H4 (cell line): Measurements from ENCODE around the gene KRTAP6-2. TPM values are rescaled to one million over a fixed set of nuclear protein-coding genes. Genes with fewer than 3 reads are reported as not detected.

Experiments used
- DNase-seq: peaks from one replicate; pipeline ENCODE4 v3.0.0-alpha.2; 2015; ENCODE audit warnings: low spot score
- total RNA-seq: library from RNA; depleted of rRNA; stranded (reverse); fragments of >200 nt; shearing (Covaris generic); gene quantifications from 2 replicates; pipeline ENCODE4 v1.2.3, GENCODE V29; 2014; rRNA removed

The KRTAP6-2 gene
- total RNA-seq, 1 experiment from 2014 or later = not detected

- DNase-seq = no peak
Observed at GRCh38 chr21:30567617-30568016, 31.1 kb downstream of the KRTAP6-2 start.

DNA sequence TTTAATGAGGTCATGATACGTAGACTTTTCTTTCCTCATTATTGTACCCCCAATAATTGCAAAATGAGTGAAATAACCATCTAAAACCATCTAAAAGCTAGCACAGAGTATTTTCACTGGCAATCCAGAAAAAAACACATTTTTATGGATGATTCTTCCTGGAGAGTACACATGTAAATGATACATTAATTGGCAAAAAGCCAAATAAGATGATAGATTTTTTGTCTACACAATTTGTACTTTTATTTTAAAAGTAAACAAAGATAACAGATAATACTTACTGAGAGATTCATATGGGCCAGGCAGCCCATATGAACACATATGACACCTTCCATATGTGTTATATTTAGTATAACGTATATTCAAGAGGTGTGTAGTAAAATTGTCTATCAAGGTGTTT, 35.1 kb downstream of the KRTAP6-2 start:
- no peak for DNase-seq

GRCh38 chr21:30563072-30563471, 35.6 kb downstream of the KRTAP6-2 start:
- DNase-seq = no peak

DNA sequence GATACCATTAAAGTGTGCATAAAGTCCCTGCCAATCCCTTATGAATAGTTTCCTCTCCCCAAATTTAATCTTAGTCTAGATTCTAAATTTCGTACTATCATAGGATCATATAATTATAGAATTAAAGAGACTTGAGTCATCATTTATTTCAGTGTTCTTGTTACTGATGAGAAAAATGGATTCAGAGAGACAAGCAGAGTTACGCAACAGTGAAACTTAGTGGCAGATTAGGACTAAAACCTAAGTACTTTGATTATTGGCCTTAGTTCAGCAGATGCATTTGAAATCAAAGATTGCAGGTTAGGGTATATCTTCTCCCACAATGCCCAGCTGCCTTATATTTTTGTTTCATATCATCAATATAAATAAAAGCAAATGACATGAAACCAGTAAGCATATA, 36.7 kb downstream of the KRTAP6-2 start:
- DNase-seq = no peak

- no peak for DNase-seq
Observed at GRCh38 chr21:30561264-30561895, 37.3 kb downstream of the KRTAP6-2 start, which contains the start of gene KRTAP19-7. TSS of gene KRTAP19-7 (minus strand) at chr21:30561314. CDS start at chr21:30561289, 25 bp downstream.

DNA sequence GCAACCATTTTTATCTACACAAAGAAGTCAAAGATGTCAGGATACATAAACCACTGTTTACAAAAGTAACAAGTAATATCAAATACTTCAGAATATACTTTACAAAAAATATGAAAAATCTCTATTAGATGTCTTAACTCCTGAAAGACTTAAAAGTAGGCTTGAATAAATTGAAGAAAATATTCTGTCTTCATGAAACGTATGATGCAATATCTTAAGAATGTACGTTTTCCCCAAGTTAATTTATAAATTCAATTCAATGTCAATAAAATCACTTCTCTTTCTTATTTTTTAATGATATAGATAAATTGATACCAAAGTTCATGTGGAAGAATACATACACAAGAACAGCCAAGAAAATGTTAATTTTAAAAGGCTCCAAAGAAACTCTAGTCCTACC, 43.6 kb downstream of the KRTAP6-2 start:
- DNase-seq = no peak

GRCh38 chr21:30552782-30553181, 45.9 kb downstream of the KRTAP6-2 start:
- no peak for DNase-seq

Other genes with a start within 250 kb of the KRTAP6-2 start
- gene KRTAP13-2, start 226.6 kb downstream of the KRTAP6-2 start, total RNA-seq = not detected in 2 replicates
- gene KRTAP13-1, start 202.9 kb downstream of the KRTAP6-2 start, total RNA-seq = not detected in 2 replicates
- not detected in 2 replicates for gene KRTAP13-3, start 173.0 kb downstream of the KRTAP6-2 start, total RNA-seq
- not detected in 2 replicates for gene KRTAP13-4, start 168.7 kb downstream of the KRTAP6-2 start, total RNA-seq
- not detected in 2 replicates for gene KRTAP15-1, start 158.6 kb downstream of the KRTAP6-2 start, total RNA-seq
- not detected in 2 replicates for gene KRTAP19-1, start 118.5 kb downstream of the KRTAP6-2 start, total RNA-seq
- gene KRTAP19-2, start 111.5 kb downstream of the KRTAP6-2 start, total RNA-seq = not detected in 2 replicates
- not detected in 2 replicates for gene KRTAP19-3, start 106.9 kb downstream of the KRTAP6-2 start, total RNA-seq
- not detected in 2 replicates for gene KRTAP19-4, start 101.7 kb downstream of the KRTAP6-2 start, total RNA-seq
- gene KRTAP19-5, start 96.8 kb downstream of the KRTAP6-2 start, total RNA-seq = not detected in 2 replicates
- not detected in 2 replicates for gene KRTAP19-6, start 57.0 kb downstream of the KRTAP6-2 start, total RNA-seq
- gene KRTAP19-7, start 37.6 kb downstream of the KRTAP6-2 start, total RNA-seq = not detected in 2 replicates
- gene KRTAP22-2, start 8.5 kb downstream of the KRTAP6-2 start, total RNA-seq = not detected in 2 replicates
- not detected in 2 replicates for gene KRTAP6-3, start 6.5 kb downstream of the KRTAP6-2 start, total RNA-seq
- not detected in 2 replicates for gene KRTAP22-1, start 2.2 kb upstream of the KRTAP6-2 start, total RNA-seq
- not detected in 2 replicates for gene KRTAP6-1, start 15.0 kb upstream of the KRTAP6-2 start, total RNA-seq
- not detected in 2 replicates for gene KRTAP20-1, start 17.5 kb upstream of the KRTAP6-2 start, total RNA-seq
- gene KRTAP20-4, start 21.7 kb upstream of the KRTAP6-2 start, total RNA-seq = not detected in 2 replicates
- not detected in 2 replicates for gene KRTAP20-2, start 36.3 kb upstream of the KRTAP6-2 start, total RNA-seq
- not detected in 2 replicates for gene KRTAP20-3, start 44.0 kb upstream of the KRTAP6-2 start, total RNA-seq
- not detected in 2 replicates for gene KRTAP21-3, start 119.9 kb upstream of the KRTAP6-2 start, total RNA-seq
- gene KRTAP21-2, start 148.4 kb upstream of the KRTAP6-2 start, total RNA-seq = not detected in 2 replicates
- gene KRTAP21-1, start 156.5 kb upstream of the KRTAP6-2 start, total RNA-seq = not detected in 2 replicates
- gene KRTAP8-1, start 214.4 kb upstream of the KRTAP6-2 start, total RNA-seq = not detected in 2 replicates
- not detected in 2 replicates for gene KRTAP7-1, start 230.9 kb upstream of the KRTAP6-2 start, total RNA-seq